NCI-H460 (cell line): ENCODE results near the gene UQCR11. TPM values are rescaled to one million over a fixed set of nuclear protein-coding genes. Genes with fewer than 3 reads are reported as not detected.

Experiments used
- DNase-seq: peaks from one replicate; pipeline ENCODE4 v3.0.0-alpha.2; 2016; ENCODE audit warnings: low read depth; ENCODE audit errors: extremely low read depth
- small RNA-seq, 2 experiments: library from RNA; depleted of rRNA; stranded (forward); fragments of <200 nt; gene quantifications; one replicate each; pipeline ENCODE3, GENCODE V24; 2014
- total RNA-seq: library from RNA; depleted of rRNA; stranded (reverse); fragments of >200 nt; shearing (Covaris generic); gene quantifications from 2 replicates; pipeline ENCODE4 v1.2.3, GENCODE V29; 2014; rRNA removed

UQCR11 gene
- total RNA-seq, 1 experiment from 2014 or later = 83.7 TPM

- DNase-seq = no peak
Observed at GRCh38 chr19:1549332-1549945, 55.8 kb downstream of the UQCR11 start.

Small RNA genes lying within 50 kb of the gene (small RNA-seq; reads per million reads assigned to genes)
- gene AC005943.2 (0 reads per million in 2 experiments), gene RN7SL477P (0 reads per million in 2 experiments), gene RNU6-1223P (0 reads per million in 2 experiments)

Other genes starting within 250 kb of the UQCR11 start
- 52.3 and 78.2 TPM in 2 replicates for gene NDUFS7, start 221.6 kb downstream of the UQCR11 start, total RNA-seq
- 9.7 and 10.3 TPM in 2 replicates for gene GAMT, start 203.9 kb downstream of the UQCR11 start, total RNA-seq
- gene DAZAP1, start 197.9 kb downstream of the UQCR11 start, total RNA-seq = 101 and 122 TPM in 2 replicates
- 1,189 and 1,346 TPM in 2 replicates for gene RPS15, start 167.1 kb downstream of the UQCR11 start, total RNA-seq
- 0.02 TPM in 1 of 2 replicates, not detected in the other for gene APC2, start 155.3 kb downstream of the UQCR11 start, total RNA-seq
- gene C19orf25, start 126.2 kb downstream of the UQCR11 start, total RNA-seq = 21.0 and 28.9 TPM in 2 replicates
- 0.79 and 2.7 TPM in 2 replicates for gene PCSK4, start 115.1 kb downstream of the UQCR11 start, total RNA-seq
- gene REEP6, start 114.3 kb downstream of the UQCR11 start, total RNA-seq = 0.79 and 0.92 TPM in 2 replicates
- gene ADAMTSL5, start 92.4 kb downstream of the UQCR11 start, total RNA-seq = 0.57 and 1.0 TPM in 2 replicates
- 0.05 TPM in 1 of 2 replicates, not detected in the other for gene PLK5, start 81.4 kb downstream of the UQCR11 start, total RNA-seq
- 11.5 and 16.9 TPM in 2 replicates for gene MEX3D, start 37.1 kb downstream of the UQCR11 start, total RNA-seq
- 70.8 and 77.2 TPM in 2 replicates for gene MBD3, start 12.6 kb downstream of the UQCR11 start, total RNA-seq
- 44.8 and 50.1 TPM in 2 replicates for gene TCF3, start 47.2 kb upstream of the UQCR11 start, total RNA-seq
- gene ONECUT3, start 148.0 kb upstream of the UQCR11 start, total RNA-seq = not detected in 2 replicates
- gene ATP8B3, start 206.8 kb upstream of the UQCR11 start, total RNA-seq = 1.4 and 1.7 TPM in 2 replicates
- 5.9 and 6.6 TPM in 2 replicates for gene REXO1, start 243.0 kb upstream of the UQCR11 start, total RNA-seq